GM19463 (cell line): Measurements from ENCODE around the gene KDM4B.

ENCODE experiments used
- ATAC-seq: cut with Tn5 transposase; IDR thresholded peaks from one replicate; pipeline ENCODE4 v1.9.1; 2021; ENCODE audit warnings: mild to moderate bottlenecking, moderate library complexity; ENCODE audit not compliant: unreplicated experiment

KDM4B gene

GRCh38 chr19:5066768-5067167 is 97.9 kb downstream of the KDM4B start:
- no peak for ATAC-seq

- ATAC-seq: no peak
These were observed 98.8 kb downstream of the KDM4B start for GRCh38 chr19:5067678-5068077.

- ATAC-seq: no peak
These were observed 99.5 kb downstream of the KDM4B start for GRCh38 chr19:5068233-5069072.

GRCh38 chr19:5070331-5070730 is 101.4 kb downstream of the KDM4B start:
- no peak for ATAC-seq

- ATAC-seq: no peak
These were observed 102.0 kb downstream of the KDM4B start for GRCh38 chr19:5070930-5071329.

GRCh38 chr19:5071579-5071978 is 102.7 kb downstream of the KDM4B start:
- no peak for ATAC-seq

GRCh38 chr19:5072115-5072514 is 103.2 kb downstream of the KDM4B start:
- ATAC-seq: no peak

- no peak for ATAC-seq
These were observed 104.4 kb downstream of the KDM4B start for GRCh38 chr19:5073153-5073844.

GRCh38 chr19:5074407-5074806 is 105.5 kb downstream of the KDM4B start:
- no peak for ATAC-seq

- ATAC-seq: no peak
These were observed 106.0 kb downstream of the KDM4B start for GRCh38 chr19:5074830-5075394.

GRCh38 chr19:5075597-5075996 is 106.7 kb downstream of the KDM4B start:
- ATAC-seq: no peak

- no peak for ATAC-seq
These were observed 107.7 kb downstream of the KDM4B start for GRCh38 chr19:5076440-5077208.

GRCh38 chr19:5077209-5077515 is 108.2 kb downstream of the KDM4B start:
- no peak for ATAC-seq

- no peak for ATAC-seq
These were observed 109.3 kb downstream of the KDM4B start for GRCh38 chr19:5078182-5078581.

- no peak for ATAC-seq
These were observed 109.8 kb downstream of the KDM4B start for GRCh38 chr19:5078666-5079065.

GRCh38 chr19:5079071-5079774 is 110.3 kb downstream of the KDM4B start:
- ATAC-seq: no peak

- ATAC-seq: no peak
These were observed 111.2 kb downstream of the KDM4B start for GRCh38 chr19:5080030-5080654.

- no peak for ATAC-seq
These were observed 111.9 kb downstream of the KDM4B start for GRCh38 chr19:5080809-5081208.

- ATAC-seq: no peak
These were observed 112.7 kb downstream of the KDM4B start for GRCh38 chr19:5081443-5082161.

- ATAC-seq: no peak
These were observed 114.6 kb downstream of the KDM4B start for GRCh38 chr19:5083547-5083965.
